Activated B cell treated with CpG ODN at 0.5 μM for 24 hours (primary cell): Measurements from ENCODE around the gene GAST. TPM values are rescaled to one million over a fixed set of nuclear protein-coding genes. Genes with fewer than 3 reads are reported as not detected.
A peak's percentile ranks its signal among the peaks of the same experiment; 100 is the strongest.

ENCODE experiments used
- ATAC-seq: fragments of 200-7000 bp; cut with Tn5 transposase; one replicate; pipeline ENCODE4 v1.10.0; 2021; ENCODE audit warnings: low read depth, mild to moderate bottlenecking, moderate library complexity
- CTCF ChIA-PET: fragments of 350-600 bp; sonication (Branson Sonifier 250); formaldehyde crosslinking; loops from one replicate; lab custom pipeline; 2021; ENCODE audit warnings: antibody characterized with exemption; lab: Charles Lee
- POLR2A ChIA-PET: fragments of 350-600 bp; sonication (Branson Sonifier 250); formaldehyde crosslinking; loops from one replicate; lab custom pipeline; 2021; ENCODE audit warnings: antibody characterized with exemption; lab: Charles Lee
- DNase-seq: peaks from one replicate; pipeline ENCODE4 v3.0.0; 2022
- H3K27ac Mint-ChIP-seq: one replicate; pipeline ENCODE4 v1.8.0; 2020; ENCODE audit warnings: mixed read lengths
- H3K27me3 Mint-ChIP-seq: one replicate; pipeline ENCODE4 v1.8.0; 2021; ENCODE audit warnings: mixed read lengths
- H3K36me3 Mint-ChIP-seq: one replicate; pipeline ENCODE4 v1.8.0; 2021; ENCODE audit warnings: low read depth, mixed read lengths
- H3K4me1 Mint-ChIP-seq: one replicate; pipeline ENCODE4 v1.8.0; 2021; ENCODE audit warnings: mixed read lengths
- H3K4me3 Mint-ChIP-seq: one replicate; pipeline ENCODE4 v1.8.0; 2020; ENCODE audit warnings: mild to moderate bottlenecking, mixed read lengths
- H3K9me3 Mint-ChIP-seq: one replicate; pipeline ENCODE4 v1.8.0; 2020; ENCODE audit warnings: mixed read lengths
- intact Hi-C: fragments of 100-400 bp; cut with micrococcal nuclease; formaldehyde crosslinking; loops from one replicate; pipeline ENCODE4 v1.15.1; 2024
- total RNA-seq: library from RNA; stranded (reverse); gene quantifications from 2 replicates; pipeline ENCODE4 v1.2.3, GENCODE V29; 2022
- TF ChIP-seq, protein P1 (sequence below): fragments of 200-600 bp; IDR thresholded peaks from one replicate; pipeline ENCODE4 v1.8.0; 2022; ENCODE audit warnings: antibody characterized with exemption, mild to moderate bottlenecking

The GAST gene
- total RNA-seq, 1 donor from 2014 or later, result not detected

DNA sequence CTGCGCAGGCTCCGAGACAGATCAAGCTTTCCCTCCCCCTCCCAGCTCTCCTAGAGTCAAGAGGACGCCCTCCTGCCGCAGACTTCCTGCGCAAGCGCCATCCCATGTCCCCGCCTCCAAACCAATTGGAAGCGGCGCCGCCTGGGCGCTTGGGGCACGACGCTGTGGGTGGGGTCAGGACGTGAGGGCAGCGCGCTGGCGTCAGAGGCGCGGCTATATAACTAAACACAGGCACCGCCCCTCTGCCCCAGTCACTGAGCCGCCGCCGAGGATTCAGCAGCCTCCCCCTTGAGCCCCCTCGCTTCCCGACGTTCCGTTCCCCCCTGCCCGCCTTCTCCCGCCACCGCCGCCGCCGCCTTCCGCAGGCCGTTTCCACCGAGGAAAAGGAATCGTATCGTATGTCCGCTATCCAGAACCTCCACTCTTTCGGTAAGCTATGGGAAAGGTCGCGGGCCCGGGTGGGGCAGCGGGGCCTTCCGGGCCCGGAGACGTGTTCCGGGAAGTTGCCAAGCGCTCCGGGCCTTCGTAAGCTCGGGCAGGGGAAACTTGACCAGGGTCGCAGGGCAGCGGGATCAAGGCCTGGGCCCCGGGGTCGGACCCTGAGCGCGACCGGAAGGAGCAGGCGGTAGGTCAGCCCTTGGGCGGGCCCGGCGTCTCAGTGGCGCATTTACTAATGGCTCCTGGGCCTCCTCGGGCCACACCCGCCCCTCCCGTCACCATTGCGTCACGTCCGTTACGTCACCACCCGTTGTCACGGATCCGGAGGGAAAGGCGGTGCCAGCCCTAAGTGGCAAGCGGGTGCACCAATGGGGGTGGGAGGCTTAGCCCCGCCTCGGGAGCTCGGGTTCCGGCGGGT lies 23.3 kb upstream of the GAST start, which contains the start of gene EIF1:
Gene EIF1 (plus strand): TSS at position 245 of the 856 bp plus-strand sequence. CDS start 154 bp downstream, at position 399.
- peaks cover 53% of the 10 kb centered on the region for H3K36me3 Mint-ChIP-seq
- peak within 1 kb of the TSS; percentile 99 for H3K27ac Mint-ChIP-seq
- intact Hi-C loops, result loop anchor here (1.0 to 5.0 kb wide), 7 partner anchors 13 to 1472 kb away; partner anchors contain the start of genes JUP and WIPF2
- TF ChIP-seq, protein P1, sequence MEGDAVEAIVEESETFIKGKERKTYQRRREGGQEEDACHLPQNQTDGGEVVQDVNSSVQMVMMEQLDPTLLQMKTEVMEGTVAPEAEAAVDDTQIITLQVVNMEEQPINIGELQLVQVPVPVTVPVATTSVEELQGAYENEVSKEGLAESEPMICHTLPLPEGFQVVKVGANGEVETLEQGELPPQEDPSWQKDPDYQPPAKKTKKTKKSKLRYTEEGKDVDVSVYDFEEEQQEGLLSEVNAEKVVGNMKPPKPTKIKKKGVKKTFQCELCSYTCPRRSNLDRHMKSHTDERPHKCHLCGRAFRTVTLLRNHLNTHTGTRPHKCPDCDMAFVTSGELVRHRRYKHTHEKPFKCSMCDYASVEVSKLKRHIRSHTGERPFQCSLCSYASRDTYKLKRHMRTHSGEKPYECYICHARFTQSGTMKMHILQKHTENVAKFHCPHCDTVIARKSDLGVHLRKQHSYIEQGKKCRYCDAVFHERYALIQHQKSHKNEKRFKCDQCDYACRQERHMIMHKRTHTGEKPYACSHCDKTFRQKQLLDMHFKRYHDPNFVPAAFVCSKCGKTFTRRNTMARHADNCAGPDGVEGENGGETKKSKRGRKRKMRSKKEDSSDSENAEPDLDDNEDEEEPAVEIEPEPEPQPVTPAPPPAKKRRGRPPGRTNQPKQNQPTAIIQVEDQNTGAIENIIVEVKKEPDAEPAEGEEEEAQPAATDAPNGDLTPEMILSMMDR, result no peak
- DNase-seq, result peak; percentile 100
- peak within 1 kb of the TSS; percentile 95 for H3K4me3 Mint-ChIP-seq
- CTCF ChIA-PET, result interaction anchor here (0.6 to 5.5 kb wide), 7 partner anchors 11 to 1156 kb away, joined by 3 to 72 read pairs (median 9); no protein-coding TSS in a partner anchor
- no peaks in the 10 kb centered on the region for H3K27me3 Mint-ChIP-seq
- H3K4me1 Mint-ChIP-seq, result peaks cover 39% of the 10 kb centered on the region
- peak; percentile 78 for ATAC-seq
- no peaks in the 10 kb centered on the region for H3K9me3 Mint-ChIP-seq
- POLR2A ChIA-PET, result interaction anchor here (0.5 to 9.6 kb wide), 74 partner anchors 7 to 1828 kb away, joined by 3 to 421 read pairs (median 4); partner anchors contain the start of genes ACLY, CASC3, CCR7 and CNP

- peaks cover 43% of the 10 kb centered on the region for H3K4me1 Mint-ChIP-seq
- intact Hi-C loops, result loop anchor here (1.0 to 5.0 kb wide), 4 partner anchors 98 to 1472 kb away; partner anchors contain the start of genes JUP and WIPF2
- ATAC-seq, result no peak
- TF ChIP-seq, protein P1, result no peak
- DNase-seq, result no peak
- peak overlapping the region; percentile 99 for H3K27ac Mint-ChIP-seq
- ChIA-PET CTCF (interaction anchor here (1.0 to 5.5 kb wide), 6 partner anchors 12 to 1043 kb away, joined by 3 to 72 read pairs (median 20); no protein-coding TSS in a partner anchor), POLR2A (interaction anchor here (0.5 to 9.6 kb wide), 54 partner anchors 11 to 1829 kb away, joined by 3 to 421 read pairs (median 5); partner anchors contain the start of genes ACLY, CNP, DNAJC7 and FKBP10)
- H3K4me3 Mint-ChIP-seq, result peak overlapping the region; percentile 95
- H3K27me3 Mint-ChIP-seq, result no peaks in the 10 kb centered on the region
- H3K9me3 Mint-ChIP-seq, result no peaks in the 10 kb centered on the region
- peaks cover 59% of the 10 kb centered on the region for H3K36me3 Mint-ChIP-seq
These were observed 22.4 kb upstream of the GAST start for GRCh38 chr17:41689497-41690299.

DNA sequence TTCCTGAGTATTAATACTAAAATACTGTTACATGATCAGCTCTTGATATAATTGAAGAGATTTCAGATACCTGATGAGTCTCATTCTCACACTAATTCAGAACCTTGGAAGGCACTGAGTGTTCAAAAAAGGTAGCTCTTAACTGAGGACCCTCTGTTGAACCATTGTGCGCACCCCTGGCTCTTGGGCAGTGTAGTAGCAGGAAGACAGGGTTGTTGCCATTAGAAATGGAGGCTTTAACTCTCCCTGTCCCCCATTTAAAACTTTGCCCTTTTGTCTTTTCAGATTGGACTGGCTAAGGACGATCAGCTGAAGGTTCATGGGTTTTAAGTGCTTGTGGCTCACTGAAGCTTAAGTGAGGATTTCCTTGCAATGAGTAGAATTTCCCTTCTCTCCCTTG lies 21.6 kb upstream of the GAST start:
- ATAC-seq (no peak), DNase-seq (no peak)
- no peaks in the 10 kb centered on the region for H3K9me3 Mint-ChIP-seq
- ChIA-PET CTCF (interaction anchor here (0.7 to 5.5 kb wide), 6 partner anchors 12 to 1044 kb away, joined by 3 to 72 read pairs (median 20); no protein-coding TSS in a partner anchor), POLR2A (interaction anchor here (1.2 to 9.6 kb wide), 10 partner anchors 12 to 1043 kb away, joined by 3 to 421 read pairs (median 16); partner anchors contain the start of genes DNAJC7, FKBP10, P3H4 and SMARCE1)
- H3K4me1 Mint-ChIP-seq, result peaks cover 43% of the 10 kb centered on the region
- H3K36me3 Mint-ChIP-seq, result peaks cover 63% of the 10 kb centered on the region
- H3K27ac Mint-ChIP-seq, result peak overlapping the region; percentile 99
- TF ChIP-seq, protein P1, result no peak
- no peaks in the 10 kb centered on the region for H3K27me3 Mint-ChIP-seq
- peak overlapping the region; percentile 95 for H3K4me3 Mint-ChIP-seq
- intact Hi-C loops, result no loop called here

GRCh38 chr17:41691031-41691777 lies 20.9 kb upstream of the GAST start:
- Mint-ChIP-seq H3K27me3 (no peaks in the 10 kb centered on the region), H3K36me3 (peaks cover 65% of the 10 kb centered on the region), H3K9me3 (no peaks in the 10 kb centered on the region), H3K27ac (peak overlapping the region; percentile 51), H3K4me1 (peaks cover 48% of the 10 kb centered on the region), H3K4me3 (peak overlapping the region; percentile 95)
- intact Hi-C loops, result no loop called here
- ChIA-PET CTCF (interaction anchor here (0.7 to 5.5 kb wide), 5 partner anchors 13 to 43 kb away, joined by 3 to 72 read pairs (median 32); no protein-coding TSS in a partner anchor), POLR2A (interaction anchor here (0.6 to 9.6 kb wide), 6 partner anchors 12 to 242 kb away, joined by 3 to 421 read pairs (median 20); no protein-coding TSS in a partner anchor)
- ATAC-seq, result no peak
- DNase-seq, result no peak
- TF ChIP-seq, protein P1, result no peak
